AG04450 (cell line): ENCODE results near the gene ADM5. TPM values are rescaled to one million over a fixed set of nuclear protein-coding genes. Genes with fewer than 3 reads are reported as not detected.

Experiments
- CTCF ChIA-PET: fragments of 300-600, 350-600 bp; formaldehyde crosslinking; extraction: SDS; loops from one replicate; lab custom pipeline; 2022; ENCODE audit warnings: antibody characterized with exemption, inconsistent platforms; lab: Charles Lee
- POLR2A ChIA-PET: fragments of 350-600 bp; formaldehyde crosslinking; extraction: SDS; loops from one replicate; lab custom pipeline; 2021; ENCODE audit warnings: antibody characterized with exemption, inconsistent platforms; lab: Yijun Ruan, JAX
- DNase-seq: peaks from one replicate; pipeline ENCODE4 v3.0.0-alpha.2; 2011; ENCODE audit warnings: low read depth, low spot score
- H3K27ac ChIP-seq: one replicate; pipeline ENCODE4 v1.5.1; 2012; ENCODE audit warnings: low read depth, low read length, control low read depth
- H3K27me3 ChIP-seq: one replicate; pipeline ENCODE4 v1.6.0; 2012; ENCODE audit warnings: low read length; ENCODE audit not compliant: control insufficient read depth, insufficient read depth
- H3K4me3 ChIP-seq: 2 replicates; pipeline ENCODE4 v1.5.1; 2011; ENCODE audit warnings: mild to moderate bottlenecking, low read depth, low read length, control low read depth
- H3K9me3 ChIP-seq: 2 replicates; pipeline ENCODE4 v1.5.1; 2012; ENCODE audit warnings: low read length; ENCODE audit not compliant: control insufficient read depth, insufficient read depth
- polyA plus RNA-seq: library from polyadenylated mRNA; depleted of rRNA; stranded (reverse); fragments of >200 nt; gene quantifications from 2 replicates; pipeline ENCODE4 v1.2.3, GENCODE V29; 2011
- TF ChIP-seq, protein P1 (sequence below): IDR thresholded peaks from 2 replicates; pipeline ENCODE4 v1.5.1; 2011; ENCODE audit warnings: low read depth, low read length, control low read depth, inconsistent platforms

The ADM5 gene
- polyA plus RNA-seq, 1 experiment, result 0.19 TPM

GRCh38 chr19:49655570-49656455, 33.6 kb upstream of the ADM5 start:
- no peak overlapping the region for H3K27ac ChIP-seq
- H3K4me3 ChIP-seq, result no peak overlapping the region
- H3K27me3 ChIP-seq, result no peaks in the 10 kb centered on the region
- H3K9me3 ChIP-seq, result no peaks in the 10 kb centered on the region; the same call in 1 of the 2 replicates
- CTCF ChIA-PET, result interaction anchor here (0.8 to 1.2 kb wide), 2 partner anchors 17 kb away, joined by 3 to 7 read pairs; no protein-coding TSS in a partner anchor
- TF ChIP-seq, protein P1, sequence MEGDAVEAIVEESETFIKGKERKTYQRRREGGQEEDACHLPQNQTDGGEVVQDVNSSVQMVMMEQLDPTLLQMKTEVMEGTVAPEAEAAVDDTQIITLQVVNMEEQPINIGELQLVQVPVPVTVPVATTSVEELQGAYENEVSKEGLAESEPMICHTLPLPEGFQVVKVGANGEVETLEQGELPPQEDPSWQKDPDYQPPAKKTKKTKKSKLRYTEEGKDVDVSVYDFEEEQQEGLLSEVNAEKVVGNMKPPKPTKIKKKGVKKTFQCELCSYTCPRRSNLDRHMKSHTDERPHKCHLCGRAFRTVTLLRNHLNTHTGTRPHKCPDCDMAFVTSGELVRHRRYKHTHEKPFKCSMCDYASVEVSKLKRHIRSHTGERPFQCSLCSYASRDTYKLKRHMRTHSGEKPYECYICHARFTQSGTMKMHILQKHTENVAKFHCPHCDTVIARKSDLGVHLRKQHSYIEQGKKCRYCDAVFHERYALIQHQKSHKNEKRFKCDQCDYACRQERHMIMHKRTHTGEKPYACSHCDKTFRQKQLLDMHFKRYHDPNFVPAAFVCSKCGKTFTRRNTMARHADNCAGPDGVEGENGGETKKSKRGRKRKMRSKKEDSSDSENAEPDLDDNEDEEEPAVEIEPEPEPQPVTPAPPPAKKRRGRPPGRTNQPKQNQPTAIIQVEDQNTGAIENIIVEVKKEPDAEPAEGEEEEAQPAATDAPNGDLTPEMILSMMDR, result no peak
- DNase-seq, result no peak
- POLR2A ChIA-PET, result no interaction called here

DNA sequence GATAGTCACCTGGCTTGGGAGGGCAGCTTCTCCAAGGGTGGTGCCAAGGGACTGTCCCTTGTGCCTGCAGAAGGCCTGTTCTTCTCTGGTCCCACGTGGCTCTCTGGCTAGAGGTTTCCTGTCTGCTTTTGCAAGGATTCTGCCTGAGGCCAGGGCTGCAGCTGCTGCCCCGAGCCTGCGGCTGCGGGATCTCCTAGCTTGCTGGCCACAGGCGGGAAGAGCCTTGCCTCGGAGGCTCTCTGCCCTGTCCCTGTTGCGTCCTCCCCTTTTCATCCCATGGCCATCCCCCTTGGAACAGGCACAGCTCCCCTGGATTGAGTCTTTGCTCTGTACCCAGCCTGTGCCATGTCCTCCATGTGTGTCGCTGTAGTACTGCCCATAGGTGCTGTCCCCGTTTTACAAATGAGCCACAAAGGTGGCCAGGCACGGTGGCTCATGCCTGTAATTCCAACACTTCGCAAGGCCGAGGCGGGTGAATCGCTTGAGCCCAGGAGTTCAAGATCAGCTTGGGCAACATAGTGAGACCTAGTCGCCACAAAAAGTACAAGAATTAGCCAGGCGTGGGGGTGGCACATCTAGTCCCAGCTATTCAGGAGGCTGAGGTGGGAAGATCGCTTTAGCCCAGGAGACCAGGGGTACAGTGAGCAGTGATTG, 32.8 kb upstream of the ADM5 start:
- TF ChIP-seq, protein P1, result no peak
- Histone ChIP-seq H3K27ac (no peak overlapping the region), H3K9me3 (no peaks in the 10 kb centered on the region), H3K27me3 (no peaks in the 10 kb centered on the region), H3K4me3 (no peak overlapping the region)
- ChIA-PET CTCF (interaction anchor here (0.8 kb wide), 1 partner anchor 16 kb away, joined by 3 read pairs; no protein-coding TSS in a partner anchor), POLR2A (no interaction called here)
- DNase-seq, result no peak

- Histone ChIP-seq H3K27ac (no peak overlapping the region), H3K4me3 (no peak overlapping the region), H3K27me3 (no peaks in the 10 kb centered on the region), H3K9me3 (no peaks in the 10 kb centered on the region)
- CTCF ChIA-PET, result no interaction called here
- TF ChIP-seq, protein P1, result no peak
- DNase-seq, result no peak
- POLR2A ChIA-PET, result no interaction called here
Measured at GRCh38 chr19:49657493-49658138, 31.8 kb upstream of the ADM5 start.

- H3K27me3 ChIP-seq, result no peaks in the 10 kb centered on the region
- TF ChIP-seq, protein P1, result no peak
- H3K27ac ChIP-seq, result no peak overlapping the region
- POLR2A ChIA-PET, result no interaction called here
- DNase-seq, result no peak
- no peak overlapping the region for H3K4me3 ChIP-seq
- no peaks in the 10 kb centered on the region for H3K9me3 ChIP-seq
- CTCF ChIA-PET, result no interaction called here
Measured at GRCh38 chr19:49658139-49658517, 31.3 kb upstream of the ADM5 start.
